NCI-H2196 (cell line): ENCODE data around the gene THUMPD3.

Experiments used
- DNase-seq: peaks from one replicate; lab custom pipeline; 2025; ENCODE audit not compliant: unreplicated experiment; lab: John Stamatoyannopoulos, UW

Gene THUMPD3

GRCh38 chr3:9415485-9416138, 52.8 kb downstream of the THUMPD3 start:
- no peak for DNase-seq

GRCh38 chr3:9416139-9416780, 53.4 kb downstream of the THUMPD3 start:
- DNase-seq, result no peak

GRCh38 chr3:9420850-9421549, 58.1 kb downstream of the THUMPD3 start:
- no peak for DNase-seq

GRCh38 chr3:9422712-9423424, 60.0 kb downstream of the THUMPD3 start:
- peak; percentile 77 for DNase-seq

- no peak for DNase-seq
Measured at GRCh38 chr3:9428411-9428810, 65.6 kb downstream of the THUMPD3 start.

- no peak for DNase-seq
Measured at GRCh38 chr3:9430733-9431132, 67.9 kb downstream of the THUMPD3 start.

- DNase-seq, result no peak
Measured at GRCh38 chr3:9433627-9434521, 71.0 kb downstream of the THUMPD3 start.

- no peak for DNase-seq
Measured at GRCh38 chr3:9435316-9435715, 72.5 kb downstream of the THUMPD3 start.
